Psoas muscle (tissue), 8 donors: Measurements from ENCODE around the gene FAM181A. TPM values are rescaled to one million over a fixed set of nuclear protein-coding genes. Genes with fewer than 3 reads are reported as not detected.

ENCODE experiments used
- ATAC-seq, 4 donors: fragments of 200-7000 bp; cut with Tn5 transposase; one replicate each; pipeline ENCODE4 v1.9.1; 2020; ENCODE audit warnings: moderate library complexity in 3 of 4, mild to moderate bottlenecking in 2 of 4
- DNase-seq, 2 donors: peaks; one replicate each; pipeline ENCODE4 v3.0.0-alpha.2; 2020
- H3K27ac ChIP-seq: fragments of 200-600 bp; one replicate; pipeline ENCODE4 v1.8.0; 2022
- H3K27me3 ChIP-seq, 3 donors: fragments of 200-600 bp in 1 of 3; one replicate each; pipeline versions ENCODE4 v1.6.1 to v1.8.0; 2013 to 2022; ENCODE audit warnings: low read length in 2 of 3, mild to moderate bottlenecking in 2 of 3, moderate library complexity in 1 of 3; ENCODE audit not compliant: insufficient read depth in 3 of 3
- H3K36me3 ChIP-seq, 2 donors: fragments of 200-600 bp in 1 of 2; one replicate each; pipeline versions ENCODE4 v1.6.1 to v1.8.0; 2013 to 2022; ENCODE audit warnings: low read depth in 1 of 2, mild to moderate bottlenecking in 1 of 2, moderate library complexity in 1 of 2; ENCODE audit not compliant: insufficient read depth in 1 of 2
- H3K4me1 ChIP-seq: fragments of 200-600 bp; one replicate; pipeline ENCODE4 v1.8.0; 2022
- H3K4me3 ChIP-seq: fragments of 200-600 bp; one replicate; pipeline ENCODE4 v1.8.0; 2022; ENCODE audit warnings: mild to moderate bottlenecking
- H3K9me3 ChIP-seq: fragments of 200-600 bp; one replicate; pipeline ENCODE4 v1.8.0; 2022
- WGBS, 3 donors: extraction: QIAGEN DNeasy Blood & Tissue Kit; methylation state at CpG; one replicate each; pipeline versions ENCODE4 v1.1.6 to v1.1.7; 2013; 5-methylcytosine and 5-hydroxymethylcytosine counted together
- intact Hi-C, 2 donors: fragments of 100-400 bp; cut with DNase I; formaldehyde crosslinking; loops; one replicate each; pipeline versions ENCODE4 v1.11.0 to v1.14.2; 2022
- polyA plus RNA-seq, 3 donors: library from polyadenylated mRNA; stranded (reverse); fragments of 200-250 nt; gene quantifications; one replicate each; pipeline ENCODE4 v1.2.3, GENCODE V29; 2013
- total RNA-seq, 4 donors: library from RNA; stranded (reverse); fragmentation: NEBNext Ultra II Directional in 2 of 4; extraction: Animal tissue kit (Norgen Biotek cat#: 25700) in 2 of 4; gene quantifications; one replicate each; pipeline versions ENCODE4 v1.2.1 to v1.2.4, GENCODE V29; 2021 to 2023
- TF ChIP-seq, protein P1 (sequence below): fragments of 200-600 bp; IDR thresholded peaks from one replicate; pipeline ENCODE4 v1.8.0; 2022; ENCODE audit warnings: antibody characterized with exemption
- donor health status: healthy with polysubstance abuse.
- donor health status: DM: no; HTN: no; CAD: no; lungs with moderate emphysema.
- donor health status: Bipolar disorder and iron deficiency.
- donor health status: healthy.
- donor health status: DM: yes; HTN: yes; CAD: no.
- donor health status: DM: no; HTN: no; CAD: no.
- donor health status: DM: no; HTN: no; CAD: no.
- donor health status: DM: yes; HTN: yes; CAD: no.

FAM181A gene
- total and polyA plus RNA-seq, 7 donors, result 0.14 to 0.32 TPM; not detected in 5

DNA sequence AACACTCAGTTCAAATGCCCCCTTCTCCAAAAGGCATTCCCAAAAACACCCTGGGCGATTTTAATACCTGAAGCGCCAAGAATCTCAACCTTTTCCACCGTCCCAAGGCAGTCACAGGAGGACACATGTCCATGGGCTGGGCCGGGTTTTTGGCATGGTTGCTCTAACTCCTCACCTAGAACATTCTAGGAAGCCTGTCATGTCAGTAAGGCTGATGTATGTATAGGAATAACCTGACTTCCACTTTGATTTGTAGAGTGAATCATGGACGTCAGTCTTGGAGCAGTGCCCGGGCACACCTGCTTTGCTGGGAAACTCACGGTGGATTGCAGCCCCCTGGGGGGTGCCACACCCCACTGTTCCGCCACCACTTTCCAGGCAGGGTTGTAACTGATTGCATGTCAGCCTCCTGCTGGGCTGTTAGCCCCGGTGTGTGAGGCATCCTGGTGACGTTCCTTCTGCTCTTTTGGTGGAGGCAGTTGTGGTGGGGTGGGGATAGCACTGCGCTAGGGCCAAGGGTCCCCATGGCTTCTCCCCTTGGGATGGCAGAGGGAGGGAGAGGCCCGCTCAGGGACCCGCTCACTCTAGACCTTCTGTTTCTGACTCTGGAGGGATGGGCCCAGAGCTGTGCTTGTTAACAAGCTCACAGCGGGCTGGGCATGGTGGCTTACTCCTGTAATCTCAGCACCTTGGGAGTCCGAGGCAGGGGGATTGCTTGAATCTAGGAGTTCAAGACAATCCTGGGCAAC, 35.2 kb upstream of the FAM181A start:
- WGBS, 3 donors, result 78 to 84% (median 78%) methylated on average over 15 of the region's 15 CpGs

DNA sequence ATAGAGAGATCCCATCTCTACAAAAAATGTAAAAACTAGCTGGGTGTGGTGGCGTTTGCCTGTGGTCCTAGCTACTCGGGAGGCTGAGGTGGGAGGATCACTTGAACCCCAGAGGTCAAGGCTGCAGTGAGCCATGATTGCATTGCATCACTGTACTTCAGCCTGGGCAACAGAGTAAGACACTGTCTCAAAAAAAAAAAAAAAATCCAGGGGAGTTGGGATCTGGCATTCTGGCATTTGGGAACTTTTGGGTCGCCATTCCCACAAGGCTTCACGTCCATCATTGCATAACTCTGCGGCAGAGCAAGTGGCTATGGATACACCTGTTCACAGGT, 34.7 kb upstream of the FAM181A start:
- ATAC-seq, result no peak
- Histone ChIP-seq H3K27ac (no peak overlapping the region), H3K27me3 (peaks cover 0 to 3% (median 0%) of the 10 kb centered on the region in 3 donors), H3K4me3 (no peak overlapping the region), H3K36me3 (no peaks in the 10 kb centered on the region), H3K4me1 (no peaks in the 10 kb centered on the region), H3K9me3 (no peaks in the 10 kb centered on the region)
- 59 to 76% (median 68%) methylated on average over 5 of the region's 5 CpGs for WGBS, 3 donors
- TF ChIP-seq, protein P1, sequence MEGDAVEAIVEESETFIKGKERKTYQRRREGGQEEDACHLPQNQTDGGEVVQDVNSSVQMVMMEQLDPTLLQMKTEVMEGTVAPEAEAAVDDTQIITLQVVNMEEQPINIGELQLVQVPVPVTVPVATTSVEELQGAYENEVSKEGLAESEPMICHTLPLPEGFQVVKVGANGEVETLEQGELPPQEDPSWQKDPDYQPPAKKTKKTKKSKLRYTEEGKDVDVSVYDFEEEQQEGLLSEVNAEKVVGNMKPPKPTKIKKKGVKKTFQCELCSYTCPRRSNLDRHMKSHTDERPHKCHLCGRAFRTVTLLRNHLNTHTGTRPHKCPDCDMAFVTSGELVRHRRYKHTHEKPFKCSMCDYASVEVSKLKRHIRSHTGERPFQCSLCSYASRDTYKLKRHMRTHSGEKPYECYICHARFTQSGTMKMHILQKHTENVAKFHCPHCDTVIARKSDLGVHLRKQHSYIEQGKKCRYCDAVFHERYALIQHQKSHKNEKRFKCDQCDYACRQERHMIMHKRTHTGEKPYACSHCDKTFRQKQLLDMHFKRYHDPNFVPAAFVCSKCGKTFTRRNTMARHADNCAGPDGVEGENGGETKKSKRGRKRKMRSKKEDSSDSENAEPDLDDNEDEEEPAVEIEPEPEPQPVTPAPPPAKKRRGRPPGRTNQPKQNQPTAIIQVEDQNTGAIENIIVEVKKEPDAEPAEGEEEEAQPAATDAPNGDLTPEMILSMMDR, result no peak
- no peak for DNase-seq
- intact Hi-C loops, result loop anchor here (2.0 kb wide), 1 partner anchor 238 kb away; no protein-coding TSS in a partner anchor

More for the DNA sequence above, 35.2 kb upstream of the FAM181A start:
- no peaks in the 10 kb centered on the region for H3K36me3 ChIP-seq
- TF ChIP-seq, protein P1, result no peak
- ATAC-seq (no peak), DNase-seq (no peak)
- no peaks in the 10 kb centered on the region for H3K9me3 ChIP-seq
- H3K4me3 ChIP-seq, result no peak overlapping the region
- no peak overlapping the region for H3K27ac ChIP-seq
- H3K4me1 ChIP-seq, result no peaks in the 10 kb centered on the region
- intact Hi-C loops, result loop anchor here (2.0 kb wide), 1 partner anchor 237 kb away; no protein-coding TSS in a partner anchor
- peaks cover 0 to 3% (median 0%) of the 10 kb centered on the region in 3 donors for H3K27me3 ChIP-seq

GRCh38 chr14:93892923-93893558, 34.1 kb upstream of the FAM181A start:
- ATAC-seq (peak; percentile 69 to 83 (median 76)), DNase-seq (peak; percentile 76 to 82)
- Histone ChIP-seq H3K27me3 (peaks cover 0 to 1% (median 0%) of the 10 kb centered on the region in 3 donors), H3K4me3 (no peak overlapping the region), H3K9me3 (no peaks in the 10 kb centered on the region), H3K36me3 (no peaks in the 10 kb centered on the region), H3K4me1 (no peaks in the 10 kb centered on the region), H3K27ac (no peak overlapping the region)
- 25 to 29% (median 27%) methylated on average over 13 of the region's 13 CpGs for WGBS, 3 donors
- TF ChIP-seq, protein P1, result peak; percentile 99
- intact Hi-C loops, result loop anchor here (2.0 kb wide), 1 partner anchor 238 kb away; no protein-coding TSS in a partner anchor

- Histone ChIP-seq H3K27ac (no peak overlapping the region), H3K4me1 (no peaks in the 10 kb centered on the region), H3K9me3 (no peaks in the 10 kb centered on the region), H3K27me3 (no peaks in the 10 kb centered on the region), H3K36me3 (no peaks in the 10 kb centered on the region), H3K4me3 (no peak overlapping the region)
- DNase-seq (no peak), ATAC-seq (no peak)
- intact Hi-C loops, result loop anchor here (2.0 kb wide), 1 partner anchor 239 kb away; no protein-coding TSS in a partner anchor
- WGBS, 3 donors, result 48 to 56% (median 51%) methylated on average over 12 of the region's 12 CpGs
- TF ChIP-seq, protein P1, result no peak
These were observed 33.4 kb upstream of the FAM181A start for GRCh38 chr14:93893661-93894261.
